IMR-90 (cell line): ENCODE measurements around the gene TACC2. TPM values are rescaled to one million over a fixed set of nuclear protein-coding genes. Genes with fewer than 3 reads are reported as not detected.

Experiments used
- ATAC-seq: fragments of 200-7000 bp; cut with Tn5 transposase; 2 replicates; pipeline ENCODE4 v1.9.1; 2020; ENCODE audit warnings: low read depth, mild to moderate bottlenecking, moderate library complexity
- BruUV-seq: library from RNA; stranded (reverse); fragments of 400-500 nt; replicated peaks from 2 replicates; lab custom pipeline; 2021; lab: Mats Ljungman, UMichigan
- CTCF ChIA-PET: fragments of 300-600 bp; formaldehyde crosslinking; extraction: SDS; loops from one replicate; lab custom pipeline; 2021; ENCODE audit warnings: antibody characterized with exemption; lab: Yijun Ruan, JAX
- POLR2A ChIA-PET: fragments of 300-600 bp; sonication (Branson Sonifier 250); formaldehyde crosslinking; loops from one replicate; lab custom pipeline; 2022; ENCODE audit warnings: antibody characterized with exemption; ENCODE audit not compliant: unreplicated experiment; lab: Charles Lee
- DNase-seq: peaks from one replicate; pipeline ENCODE4 v3.0.0; 2013
- H2AFZ ChIP-seq: replicated peaks from 2 replicates; pipeline ENCODE3; 2013; ENCODE audit warnings: low read length, mild to moderate bottlenecking; ENCODE audit not compliant: poor library complexity
- H2AK5ac ChIP-seq: 2 replicates; pipeline ENCODE4 v1.6.1; 2013; ENCODE audit warnings: low read depth, low read length, inconsistent platforms
- H2AK9ac ChIP-seq: replicated peaks from 2 replicates; pipeline ENCODE3; 2013; ENCODE audit warnings: mild to moderate bottlenecking, low read depth, low read length, moderate library complexity; ENCODE audit not compliant: poor library complexity
- H2BK120ac ChIP-seq: 2 replicates; pipeline ENCODE4 v1.6.1; 2013; ENCODE audit warnings: low read depth, low read length, inconsistent platforms
- H2BK15ac ChIP-seq: 3 replicates; pipeline ENCODE4 v1.6.1; 2013; ENCODE audit warnings: low read depth, low read length, inconsistent platforms
- H2BK20ac ChIP-seq: 2 replicates; pipeline ENCODE4 v1.6.1; 2013; ENCODE audit warnings: low read depth, mild to moderate bottlenecking, inconsistent platforms, low read length, moderate library complexity
- H2BK5ac ChIP-seq: 2 replicates; pipeline ENCODE4 v1.6.1; 2013; ENCODE audit warnings: mild to moderate bottlenecking, low read depth, low read length, inconsistent platforms; ENCODE audit not compliant: poor library complexity, severe bottlenecking
- H3K14ac ChIP-seq: replicated peaks from 2 replicates; pipeline ENCODE4 v1.6.1; 2013; ENCODE audit warnings: low read depth, low read length, inconsistent platforms
- H3K18ac ChIP-seq: 2 replicates; pipeline ENCODE4 v1.6.1; 2013; ENCODE audit warnings: low read depth, low read length, control low read depth
- H3K23ac ChIP-seq: 2 replicates; pipeline ENCODE4 v1.6.1; 2013; ENCODE audit warnings: low read depth, low read length, inconsistent platforms
- H3K27ac ChIP-seq: 2 replicates; pipeline ENCODE4 v1.5.1; 2013; ENCODE audit warnings: mild to moderate bottlenecking, control low read depth, low read length; ENCODE audit not compliant: insufficient read depth
- H3K27me3 ChIP-seq: 2 replicates; pipeline ENCODE4 v1.6.1; 2013; ENCODE audit warnings: low read length; ENCODE audit not compliant: control insufficient read depth, insufficient read depth
- H3K36me3 ChIP-seq: 2 replicates; pipeline ENCODE4 v1.6.1; 2013; ENCODE audit warnings: low read length, mixed read lengths; ENCODE audit not compliant: control insufficient read depth, insufficient read depth
- H3K4ac ChIP-seq: 2 replicates; pipeline ENCODE4 v1.6.1; 2013; ENCODE audit warnings: low read depth, low read length, inconsistent platforms
- H3K4me1 ChIP-seq: 2 replicates; pipeline ENCODE4 v1.6.1; 2013; ENCODE audit warnings: low read length, mixed read lengths; ENCODE audit not compliant: control insufficient read depth, insufficient read depth
- H3K4me2 ChIP-seq: 2 replicates; pipeline ENCODE4 v1.6.1; 2013; ENCODE audit warnings: low read depth, mild to moderate bottlenecking, control low read depth, low read length, moderate library complexity
- H3K4me3 ChIP-seq: 2 replicates; pipeline ENCODE4 v1.5.1; 2013; ENCODE audit warnings: low read depth, mild to moderate bottlenecking, control low read depth, low read length, moderate library complexity; ENCODE audit not compliant: insufficient read depth
- H3K56ac ChIP-seq: 2 replicates; pipeline ENCODE4 v1.6.1; 2013; ENCODE audit warnings: low read length, inconsistent platforms; ENCODE audit not compliant: insufficient read depth; ENCODE audit errors: extremely low read depth
- H3K79me1 ChIP-seq, 2 experiments: 2 replicates each; pipeline ENCODE4 v1.6.1; 2013; ENCODE audit warnings: low read length in 2 of 2, inconsistent platforms in 1 of 2, low read depth in 1 of 2
- H3K9ac ChIP-seq: 2 replicates; pipeline ENCODE4 v1.6.1; 2013; ENCODE audit warnings: low read depth, low read length, control low read depth
- H3K9me1 ChIP-seq: 2 replicates; pipeline ENCODE4 v1.6.1; 2013; ENCODE audit warnings: low read length, inconsistent platforms; ENCODE audit not compliant: insufficient read depth
- H3K9me3 ChIP-seq: 2 replicates; pipeline ENCODE4 v1.6.1; 2013; ENCODE audit warnings: low read length; ENCODE audit not compliant: control insufficient read depth, insufficient read depth
- H4K20me1 ChIP-seq: 2 replicates; pipeline ENCODE4 v1.6.1; 2013; ENCODE audit warnings: low read length, inconsistent platforms; ENCODE audit not compliant: insufficient read depth
- H4K5ac ChIP-seq: 2 replicates; pipeline ENCODE4 v1.6.1; 2013; ENCODE audit warnings: mild to moderate bottlenecking, low read depth, low read length, control low read depth
- H4K8ac ChIP-seq, 2 experiments: 2 replicates each; pipeline ENCODE4 v1.6.1; 2013; ENCODE audit warnings: low read depth in 2 of 2, low read length in 2 of 2, control low read depth in 1 of 2, inconsistent platforms in 1 of 2
- H4K91ac ChIP-seq: 2 replicates; pipeline ENCODE4 v1.6.1; 2013; ENCODE audit warnings: low read depth, low read length, inconsistent platforms; ENCODE audit not compliant: insufficient read depth
- CHD1 ChIP-seq: IDR thresholded peaks from 2 replicates; pipeline ENCODE4 v1.6.1; 2012; ENCODE audit warnings: low read depth, low read length, improper control_type of control experiment
- WGBS, 2 experiments: methylation state at CpG; one replicate each; pipeline versions ENCODE4 v1.1.5 to v1.1.7; 2013; ENCODE audit warnings: missing lambda C conversion rate in 2 of 2; ENCODE audit not compliant: insufficient read length in 1 of 2; ENCODE audit errors: extremely low coverage in 2 of 2; 5-methylcytosine and 5-hydroxymethylcytosine counted together
- dilution Hi-C: fragments of 300-500 bp; cut with HindIII; formaldehyde crosslinking; loops from one replicate; pipeline ENCODE4 v1.14.3; 2018; ENCODE audit warnings: low sequenced_read_pairs; ENCODE audit not compliant: unreplicated experiment
- in situ Hi-C: fragments of 300-500 bp; cut with MboI; formaldehyde crosslinking; loops from 3 replicates; pipeline ENCODE4 v1.14.3; 2019; ENCODE audit warnings: low sequenced_read_pairs, inconsistent platforms, mixed read lengths
- intact Hi-C: fragments of 100-400 bp; cut with micrococcal nuclease; formaldehyde crosslinking; loops from 2 replicates; pipeline ENCODE4 v1.10.0; 2022
- polyA plus RNA-seq, 3 experiments: library from polyadenylated mRNA; depleted of rRNA; stranded (reverse); fragments of >200 nt; gene quantifications; 2 replicates each; pipeline ENCODE4 v1.2.3, GENCODE V29; 2012; ENCODE audit warnings: low replicate concordance in 1 of 3
- total RNA-seq: library from RNA; depleted of rRNA; stranded (reverse); fragments of >200 nt; gene quantifications from 2 replicates; pipeline ENCODE4 v1.2.3, GENCODE V29; 2012

TACC2 gene
- total and polyA plus RNA-seq, 2 of the 4 experiments (the other 2 are of a cell fraction): 2.9 to 15.4 TPM

DNA sequence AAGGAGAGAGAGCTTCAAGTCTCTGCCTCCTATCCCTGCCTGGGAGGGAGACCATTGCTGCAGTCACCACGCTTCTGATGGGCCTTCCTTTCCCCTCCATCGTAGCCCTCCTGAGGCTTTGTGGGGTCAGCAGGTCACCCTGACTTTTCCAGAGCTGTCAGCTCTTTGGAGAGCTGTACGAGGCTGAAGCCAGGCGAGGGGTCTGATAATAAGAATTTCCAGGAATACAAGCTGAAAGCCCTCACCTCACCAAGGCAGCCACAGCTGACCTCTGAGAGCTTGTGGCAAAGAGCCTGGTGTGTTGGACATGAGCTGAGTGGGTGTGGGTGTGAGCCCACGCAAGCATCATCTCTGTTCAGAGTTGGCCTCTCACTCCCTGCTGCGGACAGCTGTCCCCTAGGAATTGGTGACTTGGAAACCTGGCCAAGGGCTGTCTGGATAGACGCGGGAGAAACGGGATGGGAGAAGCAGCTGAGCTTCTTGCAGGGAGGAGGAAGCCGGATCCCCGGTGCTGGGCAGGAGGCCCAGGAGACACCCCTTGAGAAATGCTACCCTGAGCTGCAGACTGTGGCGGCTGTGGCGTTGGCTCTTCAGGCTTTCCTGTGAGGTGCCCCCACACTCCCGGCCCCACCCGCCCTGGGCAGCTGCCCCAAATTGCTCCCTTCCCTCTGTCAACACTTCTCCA lies 160.1 kb downstream of the TACC2 start:
- H3K4me2 ChIP-seq: no peak overlapping the region
- no peak overlapping the region for H2BK5ac ChIP-seq
- ATAC-seq: peak; percentile 38
- DNase-seq: peak; percentile 33
- H3K9ac ChIP-seq: no peak overlapping the region
- in situ Hi-C loops: loop anchor here (25.0 kb wide), 1 partner anchor 1013 kb away; the partner anchor contains the start of gene BUB3
- no peak overlapping the region for H3K4me3 ChIP-seq
- 0 out of 2 replicates have a peak overlapping the region, but pooled peaks have one; percentile 30 for H3K56ac ChIP-seq
- peak overlapping the region in 1 of 2 experiments; percentile 48; a peak in 2 of 4 replicates for H4K8ac ChIP-seq
- H2AK9ac ChIP-seq: peak overlapping the region; percentile 91
- TF ChIP-seq CHD1: no peak
- peak overlapping the region; percentile 52; the same call in 1 of the 2 replicates for H3K4ac ChIP-seq
- H3K79me1 ChIP-seq: peaks cover 3 to 62% of the 10 kb centered on the region in 2 experiments; a peak in 3 of 4 replicates
- peak overlapping the region; percentile 70 for H2AFZ ChIP-seq
- H2BK120ac ChIP-seq: peak overlapping the region; percentile 40; the same call in 1 of the 2 replicates
- POLR2A ChIA-PET: interaction anchor here (0.8 kb wide), 1 partner anchor 36 kb away, joined by 3 read pairs; no protein-coding TSS in a partner anchor
- H3K36me3 ChIP-seq: no peaks in the 10 kb centered on the region
- H2BK15ac ChIP-seq: no peak overlapping the region
- intact Hi-C loops: no loop called here
- H4K91ac ChIP-seq: peak overlapping the region; percentile 34; the same call in 1 of the 2 replicates
- no CpG with 5 or more reads among the region's 15 CpGs for WGBS, 2 experiments
- CTCF ChIA-PET: no interaction called here
- no peak overlapping the region; the same call in 1 of the 2 replicates for H3K27ac ChIP-seq
- H3K4me1 ChIP-seq: peaks cover 14% of the 10 kb centered on the region
- peaks cover 13% of the 10 kb centered on the region for H3K9me1 ChIP-seq
- peaks cover 5% of the 10 kb centered on the region; the same call in 1 of the 2 replicates for H4K20me1 ChIP-seq
- no peak overlapping the region for H2BK20ac ChIP-seq
- H3K14ac ChIP-seq: no peak overlapping the region; the same call in 1 of the 2 replicates
- H3K23ac ChIP-seq: peak overlapping the region; percentile 32; the same call in 1 of the 2 replicates
- H3K18ac ChIP-seq: peak overlapping the region; percentile 2; the same call in 1 of the 2 replicates
- no TSS peak for BruUV-seq
- 0 out of 2 replicates have a peak overlapping the region, but pooled peaks have one; percentile 6 for H4K5ac ChIP-seq
- dilution Hi-C loops: no loop called here
- peak overlapping the region; percentile 18; the same call in 1 of the 2 replicates for H2AK5ac ChIP-seq
- no peaks in the 10 kb centered on the region for H3K9me3 ChIP-seq
- no peaks in the 10 kb centered on the region for H3K27me3 ChIP-seq
